Upper lobe of left lung (tissue), 6 donors: ENCODE measurements around the gene CEP152. TPM values are rescaled to one million over a fixed set of nuclear protein-coding genes. Genes with fewer than 3 reads are reported as not detected.

Experiments
- ATAC-seq, 2 donors: fragments of 200-7000 bp; cut with Tn5 transposase; one replicate each; pipeline ENCODE4 v1.9.1; 2022; ENCODE audit warnings: mild to moderate bottlenecking in 2 of 2, moderate library complexity in 2 of 2; ENCODE audit not compliant: low FRiP score in 2 of 2
- DNase-seq, 2 donors: peaks; one replicate each; pipeline ENCODE4 v3.0.0-alpha.2; 2019 to 2020
- H3K27ac ChIP-seq, 4 donors: fragments of 200-600 bp; sonication (generic); one replicate each; pipeline ENCODE4 v1.5.1; 2016 to 2019
- H3K27me3 ChIP-seq, 4 donors: fragments of 200-600 bp; sonication (generic); one replicate each; pipeline ENCODE4 v1.5.1; 2017 to 2019
- H3K36me3 ChIP-seq, 4 donors: fragments of 200-600 bp; sonication (generic); one replicate each; pipeline ENCODE4 v1.5.1; 2016 to 2019
- H3K4me1 ChIP-seq, 4 donors: fragments of 200-600 bp; sonication (generic); one replicate each; pipeline ENCODE4 v1.5.1; 2018 to 2019
- H3K4me3 ChIP-seq, 4 donors: fragments of 200-600 bp; sonication (generic); one replicate each; pipeline ENCODE4 v1.5.1; 2017 to 2019; ENCODE audit warnings: mild to moderate bottlenecking in 2 of 4, moderate library complexity in 1 of 4
- H3K9me3 ChIP-seq, 4 donors: fragments of 200-600 bp; sonication (generic); one replicate each; pipeline ENCODE4 v1.5.1; 2018 to 2019
- CTCF ChIP-seq, 6 experiments: fragments of 450-650 bp in 4 of 6; fragments of 200-600 bp in 2 of 6; sonication (generic) in 2 of 6; IDR thresholded peaks; one replicate each; pipeline ENCODE4 v1.5.1; 2016 to 2019; ENCODE audit warnings: antibody characterized with exemption in 6 of 6
- EP300 ChIP-seq, 4 donors: sonication (generic); formaldehyde crosslinking; IDR thresholded peaks; one replicate each; pipeline ENCODE4 v1.5.1; 2017; ENCODE audit warnings: antibody characterized with exemption in 4 of 4, control low read depth in 2 of 4
- POLR2A ChIP-seq, 4 donors: fragments of 450-650 bp; IDR thresholded peaks; one replicate each; pipeline ENCODE4 v1.5.1; 2016 to 2017; ENCODE audit warnings: antibody characterized with exemption in 4 of 4, mild to moderate bottlenecking in 2 of 4
- POLR2AphosphoS5 ChIP-seq, 2 donors: sonication (generic); formaldehyde crosslinking; IDR thresholded peaks; one replicate each; pipeline ENCODE4 v1.5.1; 2017; ENCODE audit warnings: antibody characterized with exemption in 2 of 2
- WGBS, 2 donors: methylation state at CpG; one replicate each; pipeline ENCODE4 v1.1.5; 2017 to 2018; 5-methylcytosine and 5-hydroxymethylcytosine counted together
- total RNA-seq, 6 donors: library from RNA; depleted of rRNA in 4 of 6; stranded (reverse); fragments of >200 nt in 4 of 6; gene quantifications; one replicate each; pipeline versions ENCODE4 v1.1.0 to v1.2.1, GENCODE V29; 2016 to 2021
- donor health status: DM: no; HTN: no; CAD: no; lungs with moderate emphysema.
- donor health status: DM: no; HTN: yes; CAD: no; lungs with severe emphysema.

CEP152 gene
- total RNA-seq, 6 donors from 2014 or later, result 2.3 to 58.9 (median 8.4) TPM

DNA sequence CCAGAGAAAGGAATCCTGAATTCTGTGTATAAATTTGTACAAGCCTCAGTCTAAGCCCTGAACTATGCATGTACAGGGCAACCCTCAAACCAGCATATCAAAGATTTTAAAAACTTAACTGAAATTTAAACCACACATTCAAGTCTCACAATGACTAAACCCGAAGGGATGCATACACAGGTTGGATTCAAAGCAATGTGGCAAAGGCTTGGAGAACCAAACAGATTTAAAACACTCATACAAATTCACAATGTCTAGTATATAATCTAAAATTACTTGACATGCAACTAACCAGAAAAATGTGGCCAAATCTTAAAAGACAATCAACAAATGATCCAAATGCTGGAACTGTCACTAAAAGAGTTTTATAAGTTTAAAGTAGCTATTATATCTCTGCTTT is 36.4 kb downstream of the CEP152 start:
- Histone ChIP-seq H3K9me3 (no peaks in the 10 kb centered on the region), H3K4me3 (no peak overlapping the region), H3K27ac (no peak overlapping the region), H3K27me3 (no peaks in the 10 kb centered on the region), H3K4me1 (no peaks in the 10 kb centered on the region), H3K36me3 (no peaks in the 10 kb centered on the region)
- ATAC-seq, result no peak
- DNase-seq, result no peak
- TF ChIP-seq POLR2A (IDR thresholded peaks at IDR 0.05) (no peak), EP300 (IDR thresholded peaks at IDR 0.05) (no peak), POLR2AphosphoS5 (IDR thresholded peaks at IDR 0.05) (no peak)
- WGBS, 2 donors, result 86 to 96% methylated on average over 1 of the region's 1 CpG

DNA sequence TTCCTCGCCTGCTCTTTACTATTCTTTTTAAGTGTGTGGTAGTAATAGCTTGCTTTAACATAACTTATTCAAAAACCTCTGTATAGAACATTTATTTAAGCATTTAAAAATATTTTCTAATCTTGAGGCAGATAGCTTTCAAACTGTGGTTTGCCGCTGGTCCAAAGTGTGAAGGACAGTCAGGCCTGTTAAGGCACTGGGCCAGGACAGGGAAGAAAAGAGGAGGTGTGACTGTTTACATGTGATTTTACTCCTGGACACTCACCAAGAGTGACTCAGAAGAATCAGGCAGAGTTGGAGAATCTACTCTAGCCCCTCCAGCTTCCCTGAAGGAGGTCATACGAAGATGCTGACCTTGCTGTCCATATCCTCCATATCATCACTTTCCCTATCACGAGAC is 44.7 kb downstream of the CEP152 start:
- no peaks in the 10 kb centered on the region for H3K4me1 ChIP-seq
- WGBS, 2 donors, result 90% methylated on average over 4 of the region's 4 CpGs
- H3K27me3 ChIP-seq, result no peaks in the 10 kb centered on the region
- TF ChIP-seq POLR2AphosphoS5 (IDR thresholded peaks at IDR 0.05), result no peak
- no peak for DNase-seq
- no peaks in the 10 kb centered on the region for H3K9me3 ChIP-seq
- H3K4me3 ChIP-seq, result no peak overlapping the region
- H3K36me3 ChIP-seq, result peaks cover 0 to 7% (median 2%) of the 10 kb centered on the region in 4 donors
- no peak for ATAC-seq
- H3K27ac ChIP-seq, result no peak overlapping the region

GRCh38 chr15:48765022-48765421 is 45.8 kb downstream of the CEP152 start:
- 86 to 90% methylated on average over 4 of the region's 4 CpGs for WGBS, 2 donors
- Histone ChIP-seq H3K27ac (no peak overlapping the region), H3K36me3 (peaks cover 0 to 7% (median 2%) of the 10 kb centered on the region in 4 donors), H3K4me3 (no peak overlapping the region), H3K27me3 (no peaks in the 10 kb centered on the region), H3K4me1 (peaks cover 0 to 3% (median 0%) of the 10 kb centered on the region in 4 donors), H3K9me3 (no peaks in the 10 kb centered on the region)
- no peak for TF ChIP-seq CTCF (IDR thresholded peaks at IDR 0.05)
- no peak for TF ChIP-seq POLR2A (IDR thresholded peaks at IDR 0.05)
- no peak for TF ChIP-seq POLR2AphosphoS5 (IDR thresholded peaks at IDR 0.05)
- no peak for TF ChIP-seq EP300 (IDR thresholded peaks at IDR 0.05)
- ATAC-seq (no peak), DNase-seq (no peak)

DNA sequence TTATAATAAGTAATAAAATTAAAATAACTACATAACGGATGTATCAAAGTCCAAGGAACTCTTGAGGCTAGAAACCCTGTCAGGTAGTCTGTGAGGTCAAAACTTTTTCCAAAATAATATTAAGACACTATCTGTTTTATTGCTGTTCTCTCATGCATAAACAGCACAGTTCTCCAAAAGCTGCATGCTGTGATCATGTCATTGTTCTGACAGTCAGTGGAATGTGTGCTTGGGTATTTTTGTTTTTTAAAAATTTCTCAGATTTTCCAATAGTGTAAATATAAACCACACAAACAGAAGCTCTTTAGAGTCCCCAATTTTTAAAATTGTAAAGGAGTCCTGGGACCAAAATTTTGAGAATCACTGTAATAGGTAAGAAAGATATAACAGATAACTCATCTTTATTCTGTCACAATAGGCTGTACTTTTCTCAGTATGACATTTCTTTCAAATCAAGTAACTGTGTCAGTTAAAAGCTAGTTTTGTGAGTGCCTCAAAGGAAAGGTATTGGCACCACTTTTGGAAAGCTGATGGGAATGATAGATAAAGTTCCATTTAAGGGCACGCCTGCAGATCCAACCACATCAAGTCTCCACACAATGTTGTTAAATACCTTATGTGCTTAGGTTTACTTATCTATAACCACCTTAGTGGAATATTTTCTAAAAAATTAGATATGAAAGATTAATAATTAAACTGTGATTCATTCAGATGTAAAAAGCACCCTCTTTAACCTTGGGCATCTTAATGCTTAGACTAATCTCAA is 49.3 kb downstream of the CEP152 start:
- TF ChIP-seq POLR2AphosphoS5 (IDR thresholded peaks at IDR 0.05) (no peak), POLR2A (IDR thresholded peaks at IDR 0.05) (no peak), EP300 (IDR thresholded peaks at IDR 0.05) (no peak), CTCF (IDR thresholded peaks at IDR 0.05) (no peak)
- Histone ChIP-seq H3K4me1 (peaks cover 0 to 3% (median 0%) of the 10 kb centered on the region in 4 donors), H3K36me3 (peaks cover 0 to 6% (median 0%) of the 10 kb centered on the region in 4 donors), H3K27me3 (no peaks in the 10 kb centered on the region), H3K4me3 (no peak overlapping the region), H3K27ac (no peak overlapping the region), H3K9me3 (no peaks in the 10 kb centered on the region)
- no peak for DNase-seq
- no peak for ATAC-seq
- 92 to 93% methylated on average over 2 of the region's 2 CpGs for WGBS, 2 donors

GRCh38 chr15:48759921-48760320 is 50.9 kb downstream of the CEP152 start:
- TF ChIP-seq POLR2A (IDR thresholded peaks at IDR 0.05) (no peak), EP300 (IDR thresholded peaks at IDR 0.05) (peak in 2 of 4 donors; percentile 30 to 50)
- Histone ChIP-seq H3K9me3 (no peaks in the 10 kb centered on the region), H3K4me3 (no peak overlapping the region), H3K4me1 (peaks cover 0 to 3% (median 0%) of the 10 kb centered on the region in 4 donors), H3K27ac (no peak overlapping the region), H3K36me3 (peaks cover 0 to 4% (median 2%) of the 10 kb centered on the region in 4 donors), H3K27me3 (no peaks in the 10 kb centered on the region)
- peak in 1 of 2 donors; percentile 30 for DNase-seq
- ATAC-seq, result peak in 1 of 2 donors; percentile 34
- WGBS, 2 donors, result 78 to 87% methylated on average over 1 of the region's 1 CpG

- DNase-seq (no peak), ATAC-seq (no peak)
- H3K4me3 ChIP-seq, result no peak overlapping the region
- WGBS, 2 donors, result 85 to 96% methylated on average over 1 of the region's 1 CpG
- peaks cover 0 to 3% (median 0%) of the 10 kb centered on the region in 4 donors for H3K4me1 ChIP-seq
- TF ChIP-seq POLR2AphosphoS5 (IDR thresholded peaks at IDR 0.05) (no peak), CTCF (IDR thresholded peaks at IDR 0.05) (no peak), EP300 (IDR thresholded peaks at IDR 0.05) (no peak), POLR2A (IDR thresholded peaks at IDR 0.05) (no peak)
- H3K9me3 ChIP-seq, result no peaks in the 10 kb centered on the region
- H3K27ac ChIP-seq, result no peak overlapping the region
- peaks cover 0 to 4% (median 2%) of the 10 kb centered on the region in 4 donors for H3K36me3 ChIP-seq
- no peaks in the 10 kb centered on the region for H3K27me3 ChIP-seq
These were observed 53.2 kb downstream of the CEP152 start for GRCh38 chr15:48757661-48758060.
